GM11168 (cell line): ENCODE data around the gene PTBP2.

Experiments used
- in situ Hi-C: fragments of 300-500 bp; cut with MboI; formaldehyde crosslinking; loops from one replicate; pipeline ENCODE4 v1.12.0; 2022; ENCODE audit warnings: low sequenced_read_pairs; ENCODE audit not compliant: unreplicated experiment

The PTBP2 gene

GRCh38 chr1:96808191-96808590 lies 86.6 kb downstream of the PTBP2 start:
- in situ Hi-C loops, result no loop called here

- in situ Hi-C loops, result no loop called here
These were observed 94.3 kb downstream of the PTBP2 start for GRCh38 chr1:96815914-96816313.

- in situ Hi-C loops, result no loop called here
These were observed 98.5 kb downstream of the PTBP2 start for GRCh38 chr1:96820107-96820506.

- in situ Hi-C loops, result no loop called here
These were observed 99.1 kb downstream of the PTBP2 start for GRCh38 chr1:96820671-96821070.

DNA sequence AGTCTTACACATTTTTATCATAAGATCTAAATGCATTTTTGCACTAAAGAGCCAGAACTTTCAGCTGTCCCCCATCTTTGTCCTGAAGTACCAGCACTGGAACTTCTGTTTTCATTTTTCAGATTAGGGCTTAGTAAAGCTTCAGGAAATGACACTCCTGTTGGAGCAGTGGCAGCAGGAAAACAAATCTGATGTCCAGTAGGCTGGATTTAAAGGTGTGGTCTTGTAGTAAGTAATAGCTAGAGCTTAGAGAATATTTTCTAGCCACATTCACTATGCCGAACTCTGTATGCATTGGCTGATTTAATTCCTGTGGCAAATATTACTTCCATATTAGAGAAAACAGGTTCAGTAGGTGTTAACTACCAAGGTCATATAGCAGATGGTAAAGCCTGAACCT lies 103.6 kb downstream of the PTBP2 start:
- in situ Hi-C loops, result loop anchor here (25.0 kb wide), 1 partner anchor 563 kb away; no protein-coding TSS in a partner anchor

DNA sequence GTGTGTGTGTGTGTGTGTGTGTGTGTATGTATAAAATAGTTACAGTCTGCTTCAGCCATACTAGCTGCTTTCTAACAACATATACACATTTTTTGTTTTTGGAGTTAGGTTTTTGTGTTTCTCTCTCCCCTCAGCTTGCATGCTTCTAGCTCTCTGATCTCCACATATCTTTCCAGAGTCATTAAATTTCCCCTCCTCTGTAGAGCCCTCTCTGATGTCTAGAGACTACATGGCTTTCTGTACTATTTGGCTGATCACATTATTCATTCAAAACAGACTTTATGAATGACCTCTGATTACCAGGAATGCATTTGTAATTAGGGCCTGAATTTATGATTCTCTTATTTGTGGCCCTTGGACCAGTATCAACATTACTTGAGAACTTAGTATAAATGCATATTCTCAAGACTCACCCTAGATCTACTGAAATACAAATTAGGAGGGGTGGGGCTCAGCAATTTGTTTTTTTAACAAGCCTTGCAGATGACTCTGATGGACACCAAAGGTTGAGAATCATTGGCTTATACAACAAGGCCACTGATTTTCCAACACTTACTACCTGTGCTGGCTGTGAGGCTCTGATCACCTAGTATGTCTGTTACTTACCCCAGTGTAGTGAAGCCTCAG lies 104.5 kb downstream of the PTBP2 start:
- in situ Hi-C loops, result loop anchor here (25.0 kb wide), 1 partner anchor 564 kb away; no protein-coding TSS in a partner anchor

GRCh38 chr1:96833376-96833775 lies 111.8 kb downstream of the PTBP2 start:
- in situ Hi-C loops, result loop anchor here (25.0 kb wide), 1 partner anchor 571 kb away; no protein-coding TSS in a partner anchor

- in situ Hi-C loops, result loop anchor here (25.0 kb wide), 1 partner anchor 573 kb away; no protein-coding TSS in a partner anchor
These were observed 113.4 kb downstream of the PTBP2 start for GRCh38 chr1:96834986-96835385.

GRCh38 chr1:96837057-96837780 lies 115.6 kb downstream of the PTBP2 start:
- in situ Hi-C loops, result loop anchor here (25.0 kb wide), 1 partner anchor 575 kb away; no protein-coding TSS in a partner anchor

GRCh38 chr1:96837781-96838216 lies 116.2 kb downstream of the PTBP2 start:
- in situ Hi-C loops, result loop anchor here (25.0 kb wide), 1 partner anchor 575 kb away; no protein-coding TSS in a partner anchor

GRCh38 chr1:96840396-96840795 lies 118.8 kb downstream of the PTBP2 start:
- in situ Hi-C loops, result loop anchor here (25.0 kb wide), 1 partner anchor 578 kb away; no protein-coding TSS in a partner anchor

- in situ Hi-C loops, result loop anchor here (25.0 kb wide), 1 partner anchor 580 kb away; no protein-coding TSS in a partner anchor
These were observed 120.6 kb downstream of the PTBP2 start for GRCh38 chr1:96842215-96842614.

DNA sequence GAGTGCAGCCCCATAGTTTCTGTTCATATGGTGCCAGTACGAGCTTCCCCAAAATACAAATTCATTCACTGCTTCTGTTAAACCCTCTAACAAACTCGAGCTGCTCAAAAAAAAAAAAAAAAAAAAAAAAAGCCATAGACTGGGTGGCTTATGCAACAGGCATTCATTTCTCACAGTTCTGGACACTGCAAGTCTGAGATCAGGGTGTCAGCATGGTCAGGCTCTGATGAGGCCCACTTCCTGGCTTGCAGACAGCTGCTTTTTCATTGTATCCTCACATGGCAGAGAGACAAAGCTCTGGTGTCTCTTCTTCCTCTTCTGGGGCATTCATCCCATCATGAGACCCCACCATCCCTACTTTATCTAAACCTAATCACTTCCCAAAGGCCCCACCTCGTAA lies 121.6 kb downstream of the PTBP2 start:
- in situ Hi-C loops, result loop anchor here (25.0 kb wide), 1 partner anchor 581 kb away; no protein-coding TSS in a partner anchor

DNA sequence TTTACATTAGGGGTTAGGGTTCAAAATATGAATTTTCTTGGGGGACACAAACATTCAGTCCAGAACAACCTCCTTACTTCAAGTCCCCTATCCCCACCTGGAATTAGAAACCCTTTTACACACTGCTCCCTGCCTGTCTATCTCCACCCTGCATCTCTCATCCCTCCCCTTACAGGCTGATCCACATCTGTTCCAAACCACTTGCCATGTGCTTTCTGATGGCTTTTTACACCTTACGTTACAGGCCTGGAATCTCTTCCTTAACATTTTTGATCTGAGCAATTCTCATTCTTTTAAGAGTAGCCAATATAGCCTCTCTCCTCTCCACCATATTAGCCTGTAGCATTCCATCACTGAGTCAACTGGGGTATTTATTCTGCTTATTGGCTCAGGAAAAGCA lies 122.0 kb downstream of the PTBP2 start:
- in situ Hi-C loops, result loop anchor here (25.0 kb wide), 1 partner anchor 581 kb away; no protein-coding TSS in a partner anchor

DNA sequence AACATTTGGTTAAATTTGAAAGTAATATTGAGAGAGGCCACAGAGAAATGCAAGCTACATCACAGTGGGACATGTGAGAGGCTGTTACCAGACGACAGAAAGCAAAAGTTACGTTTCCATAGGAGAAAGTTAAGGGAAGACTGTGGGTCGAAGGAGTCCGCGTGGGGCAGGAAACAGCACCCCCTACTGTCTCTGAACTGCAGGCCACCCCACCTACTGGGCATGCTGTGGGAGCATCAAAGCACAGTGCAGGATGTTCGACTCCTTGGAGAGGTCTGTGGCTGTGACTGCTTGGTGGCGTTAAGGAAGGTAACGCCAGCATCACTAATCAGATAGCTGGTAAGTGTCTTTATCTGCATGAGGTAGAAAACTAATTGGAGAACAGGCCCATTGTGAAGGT lies 123.9 kb downstream of the PTBP2 start:
- in situ Hi-C loops, result loop anchor here (25.0 kb wide), 1 partner anchor 583 kb away; no protein-coding TSS in a partner anchor

DNA sequence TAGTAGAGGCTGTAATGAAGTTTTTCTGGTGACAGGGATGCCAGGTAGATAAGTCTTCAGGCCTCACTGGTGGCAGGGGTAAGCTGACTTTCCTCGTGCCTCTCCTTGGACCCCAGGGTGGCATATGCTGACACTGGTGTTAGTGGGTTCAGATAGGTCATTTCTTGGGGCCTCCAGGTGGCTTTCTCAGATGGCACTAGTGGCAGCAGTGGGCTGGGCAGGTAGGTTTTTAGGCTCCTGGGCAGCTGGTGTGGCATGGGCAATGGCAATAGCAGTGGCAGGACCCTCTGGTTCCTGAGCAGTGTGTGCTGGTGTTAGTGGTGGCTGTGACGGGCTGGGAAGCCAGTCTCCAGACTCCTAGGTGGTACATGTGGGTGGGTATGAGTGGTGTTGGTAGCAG lies 140.3 kb downstream of the PTBP2 start:
- in situ Hi-C loops, result no loop called here

- in situ Hi-C loops, result no loop called here
These were observed 141.9 kb downstream of the PTBP2 start for GRCh38 chr1:96863449-96863848.
